ENCODE measurements around the gene CORO2B.

GRCh38 chr15:68644083-68644904 is 65.5 kb downstream of the CORO2B start:
- TF ChIP-seq, protein P1, sequence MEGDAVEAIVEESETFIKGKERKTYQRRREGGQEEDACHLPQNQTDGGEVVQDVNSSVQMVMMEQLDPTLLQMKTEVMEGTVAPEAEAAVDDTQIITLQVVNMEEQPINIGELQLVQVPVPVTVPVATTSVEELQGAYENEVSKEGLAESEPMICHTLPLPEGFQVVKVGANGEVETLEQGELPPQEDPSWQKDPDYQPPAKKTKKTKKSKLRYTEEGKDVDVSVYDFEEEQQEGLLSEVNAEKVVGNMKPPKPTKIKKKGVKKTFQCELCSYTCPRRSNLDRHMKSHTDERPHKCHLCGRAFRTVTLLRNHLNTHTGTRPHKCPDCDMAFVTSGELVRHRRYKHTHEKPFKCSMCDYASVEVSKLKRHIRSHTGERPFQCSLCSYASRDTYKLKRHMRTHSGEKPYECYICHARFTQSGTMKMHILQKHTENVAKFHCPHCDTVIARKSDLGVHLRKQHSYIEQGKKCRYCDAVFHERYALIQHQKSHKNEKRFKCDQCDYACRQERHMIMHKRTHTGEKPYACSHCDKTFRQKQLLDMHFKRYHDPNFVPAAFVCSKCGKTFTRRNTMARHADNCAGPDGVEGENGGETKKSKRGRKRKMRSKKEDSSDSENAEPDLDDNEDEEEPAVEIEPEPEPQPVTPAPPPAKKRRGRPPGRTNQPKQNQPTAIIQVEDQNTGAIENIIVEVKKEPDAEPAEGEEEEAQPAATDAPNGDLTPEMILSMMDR (IDR thresholded peaks at IDR 0.05): peak; percentile 11
- TF ChIP-seq EZH2 (IDR thresholded peaks at IDR 0.05): no peak

Data from neural progenitor cell (in vitro differentiated cells).